HG02973 (cell line): ENCODE measurements around the gene RBMY1F.
"Not testable (repeated sequence)": the region's sequence is repeated elsewhere in the genome, so short reads cannot be mapped to it uniquely, and the experiment has no call there.

Experiments used
- ATAC-seq: cut with Tn5 transposase; IDR thresholded peaks from one replicate; pipeline ENCODE4 v1.9.1; 2021; ENCODE audit warnings: moderate library complexity; ENCODE audit not compliant: unreplicated experiment

Gene RBMY1F

GRCh38 chrY:22182823-22183222 is at the start of gene RBMY1F:
TSS of gene RBMY1F (minus strand) at chrY:22182923. CDS start at chrY:22180969, 1,954 bp downstream.
- not testable (repeated sequence) for ATAC-seq

GRCh38 chrY:22151144-22151543 is 31.6 kb downstream of the RBMY1F start:
- not testable (repeated sequence) for ATAC-seq

GRCh38 chrY:22141011-22141695 is 41.6 kb downstream of the RBMY1F start:
- not testable (repeated sequence) for ATAC-seq

GRCh38 chrY:22134719-22135118 is 48.0 kb downstream of the RBMY1F start:
- not testable (repeated sequence) for ATAC-seq

GRCh38 chrY:22130494-22130893 is 52.2 kb downstream of the RBMY1F start:
- not testable (repeated sequence) for ATAC-seq
